LNCAP (cell line): ENCODE measurements around the gene CDCA5.

Experiments used
- TF ChIP-seq, protein P1 (sequence below): fragments of 450-650 bp; IDR thresholded peaks from 2 replicates; pipeline ENCODE4 v1.5.1; 2017; ENCODE audit warnings: mild to moderate bottlenecking

CDCA5 gene

DNA sequence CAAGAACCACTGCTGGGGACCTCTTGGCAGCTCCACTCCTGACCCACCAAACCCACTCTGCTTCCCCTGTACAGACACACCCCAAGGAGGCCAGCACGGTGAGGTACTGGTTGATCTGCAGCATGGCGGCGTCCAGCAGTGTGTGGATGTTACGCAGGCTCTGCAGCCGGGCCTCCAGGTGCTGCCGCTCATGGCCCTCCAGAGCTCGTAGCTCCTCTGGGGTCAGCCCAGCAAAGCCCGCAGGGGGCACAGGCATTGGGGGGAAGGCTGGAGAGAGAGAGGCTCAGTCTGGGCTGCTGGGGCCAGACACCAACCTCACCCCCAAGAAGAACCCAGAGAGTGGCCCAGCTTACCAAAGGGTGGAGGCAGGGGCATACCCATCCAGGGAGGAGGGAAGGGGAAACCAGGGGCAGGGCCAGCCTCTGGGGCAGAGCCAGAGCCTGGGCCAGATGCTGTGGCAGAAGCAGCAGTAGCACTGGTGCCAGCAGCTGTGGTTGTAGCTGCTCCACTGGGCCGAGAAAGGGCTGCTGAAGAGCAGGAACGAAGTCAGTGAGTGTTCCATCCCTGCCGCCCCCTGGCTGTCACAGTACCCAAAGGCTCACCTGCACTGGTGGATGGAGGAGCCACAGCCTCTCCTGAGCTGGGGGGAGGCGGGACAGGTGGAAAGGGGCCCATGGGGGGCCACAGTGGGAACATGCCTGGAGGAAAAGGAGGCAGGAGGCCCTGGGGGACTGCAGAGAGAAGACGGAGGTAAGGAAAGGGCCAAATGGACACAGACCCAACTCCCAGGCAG is 46.0 kb upstream of the CDCA5 start:
- TF ChIP-seq, protein P1, sequence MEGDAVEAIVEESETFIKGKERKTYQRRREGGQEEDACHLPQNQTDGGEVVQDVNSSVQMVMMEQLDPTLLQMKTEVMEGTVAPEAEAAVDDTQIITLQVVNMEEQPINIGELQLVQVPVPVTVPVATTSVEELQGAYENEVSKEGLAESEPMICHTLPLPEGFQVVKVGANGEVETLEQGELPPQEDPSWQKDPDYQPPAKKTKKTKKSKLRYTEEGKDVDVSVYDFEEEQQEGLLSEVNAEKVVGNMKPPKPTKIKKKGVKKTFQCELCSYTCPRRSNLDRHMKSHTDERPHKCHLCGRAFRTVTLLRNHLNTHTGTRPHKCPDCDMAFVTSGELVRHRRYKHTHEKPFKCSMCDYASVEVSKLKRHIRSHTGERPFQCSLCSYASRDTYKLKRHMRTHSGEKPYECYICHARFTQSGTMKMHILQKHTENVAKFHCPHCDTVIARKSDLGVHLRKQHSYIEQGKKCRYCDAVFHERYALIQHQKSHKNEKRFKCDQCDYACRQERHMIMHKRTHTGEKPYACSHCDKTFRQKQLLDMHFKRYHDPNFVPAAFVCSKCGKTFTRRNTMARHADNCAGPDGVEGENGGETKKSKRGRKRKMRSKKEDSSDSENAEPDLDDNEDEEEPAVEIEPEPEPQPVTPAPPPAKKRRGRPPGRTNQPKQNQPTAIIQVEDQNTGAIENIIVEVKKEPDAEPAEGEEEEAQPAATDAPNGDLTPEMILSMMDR: no peak

DNA sequence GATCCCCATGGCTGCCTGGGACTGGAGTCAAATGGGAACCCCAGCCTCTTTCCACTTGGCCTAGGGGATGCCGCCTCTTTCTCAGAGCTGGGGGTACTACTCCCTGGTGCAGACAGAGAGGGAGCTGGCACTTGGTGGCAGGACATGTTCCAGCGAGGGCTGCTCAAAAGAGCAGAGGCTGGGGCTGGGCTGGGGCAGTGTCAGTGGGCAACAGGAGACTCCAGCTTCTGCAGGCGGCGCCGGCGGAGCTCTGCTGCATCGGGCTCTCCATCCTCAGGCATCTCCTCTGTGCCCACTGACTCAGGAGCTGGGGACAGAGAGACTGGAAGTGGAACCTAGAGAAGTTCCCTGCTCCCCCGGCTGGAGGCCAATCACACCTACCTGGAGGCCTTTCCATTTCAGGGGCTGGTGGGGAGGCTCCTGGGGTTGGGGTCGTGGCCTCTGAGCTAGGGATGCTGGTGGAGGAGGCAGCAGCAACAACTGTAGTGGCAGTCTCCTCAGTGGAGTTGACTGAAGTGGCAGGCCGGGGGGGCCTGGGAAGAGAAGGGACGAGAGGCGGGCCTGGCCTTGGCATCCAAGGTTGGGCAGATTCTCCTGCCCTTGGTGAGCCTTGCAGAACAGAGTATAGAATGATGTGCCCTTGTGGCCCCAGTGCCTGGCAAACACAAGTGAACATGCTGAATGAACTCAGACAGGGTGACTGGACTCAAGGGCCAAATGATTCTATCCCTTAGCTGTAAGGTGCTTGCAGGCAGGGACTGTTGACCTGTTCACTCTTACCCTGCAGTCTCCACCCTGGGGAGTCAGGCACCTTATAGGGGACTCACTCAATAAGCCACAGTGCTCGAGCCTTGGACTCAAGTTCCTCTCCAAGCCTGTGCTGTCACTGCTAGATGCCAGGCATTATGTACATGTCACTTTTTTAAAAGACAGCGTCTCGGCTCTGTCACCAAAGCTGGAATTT is 44.6 kb upstream of the CDCA5 start:
- TF ChIP-seq, protein P1: no peak

DNA sequence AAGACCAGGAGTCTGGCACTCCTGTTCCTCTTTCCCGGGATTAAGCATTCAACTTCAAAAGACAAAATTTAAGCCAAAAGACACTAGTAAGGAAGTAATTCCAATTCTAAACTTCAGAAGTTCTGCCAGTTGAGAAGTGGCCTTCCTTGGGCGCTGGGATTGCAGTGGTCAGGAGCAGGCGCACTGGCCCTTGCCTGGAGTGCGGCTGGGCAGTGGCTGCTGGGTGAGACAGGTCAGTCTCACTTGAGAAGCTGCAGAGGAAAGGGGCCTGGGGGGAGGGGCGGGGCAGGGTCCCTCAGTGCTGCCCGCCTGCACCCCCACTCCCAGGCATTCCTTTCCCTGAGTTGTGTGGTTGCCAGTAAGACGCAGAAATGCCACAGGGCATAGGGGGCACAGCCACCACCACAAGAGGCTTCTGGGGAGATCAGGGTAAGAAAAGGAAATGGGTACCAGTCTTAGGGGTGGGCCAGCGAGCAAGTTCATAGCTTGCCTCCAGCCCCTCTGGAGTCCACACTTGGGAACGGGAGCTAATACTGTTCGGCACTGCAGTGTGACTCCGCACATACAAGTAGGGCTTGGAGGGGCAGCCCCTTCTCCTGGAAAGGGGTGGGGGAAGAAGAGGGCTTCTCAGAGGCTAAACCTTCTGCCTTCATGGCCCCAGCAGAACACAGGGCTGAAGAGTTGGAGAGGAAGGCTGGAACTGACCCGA is 43.8 kb upstream of the CDCA5 start:
- TF ChIP-seq, protein P1: no peak

DNA sequence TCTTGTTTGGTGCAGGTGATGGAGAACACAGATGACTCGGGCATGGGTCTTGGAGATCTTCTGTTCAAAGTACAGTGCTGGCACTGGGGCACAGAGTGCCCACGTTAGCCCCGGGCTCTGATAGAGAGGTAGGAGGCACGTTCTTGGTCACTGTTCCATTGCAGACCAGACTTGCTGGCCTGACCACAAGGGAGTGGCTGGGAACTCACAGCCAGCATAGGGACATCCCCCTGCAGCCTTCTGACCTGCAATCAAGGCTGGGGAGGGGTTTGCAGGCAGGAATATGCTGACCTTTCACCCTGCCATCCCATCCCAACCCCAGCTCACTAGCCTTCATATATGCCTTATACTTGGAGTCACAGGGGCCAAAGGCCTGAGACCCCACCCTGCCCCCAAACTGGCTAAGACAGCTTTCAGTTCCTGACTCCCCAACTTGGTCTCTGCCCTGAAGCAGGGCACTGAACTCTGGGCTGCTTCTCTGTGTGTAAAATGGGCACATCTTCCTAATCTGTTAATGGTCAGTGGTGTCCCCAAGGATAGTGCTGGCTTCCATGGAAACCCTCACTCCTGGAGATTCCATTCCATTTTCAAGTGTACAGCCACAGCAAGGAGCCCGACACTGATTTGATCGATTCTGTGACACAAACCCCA is 42.9 kb upstream of the CDCA5 start:
- TF ChIP-seq, protein P1: no peak

DNA sequence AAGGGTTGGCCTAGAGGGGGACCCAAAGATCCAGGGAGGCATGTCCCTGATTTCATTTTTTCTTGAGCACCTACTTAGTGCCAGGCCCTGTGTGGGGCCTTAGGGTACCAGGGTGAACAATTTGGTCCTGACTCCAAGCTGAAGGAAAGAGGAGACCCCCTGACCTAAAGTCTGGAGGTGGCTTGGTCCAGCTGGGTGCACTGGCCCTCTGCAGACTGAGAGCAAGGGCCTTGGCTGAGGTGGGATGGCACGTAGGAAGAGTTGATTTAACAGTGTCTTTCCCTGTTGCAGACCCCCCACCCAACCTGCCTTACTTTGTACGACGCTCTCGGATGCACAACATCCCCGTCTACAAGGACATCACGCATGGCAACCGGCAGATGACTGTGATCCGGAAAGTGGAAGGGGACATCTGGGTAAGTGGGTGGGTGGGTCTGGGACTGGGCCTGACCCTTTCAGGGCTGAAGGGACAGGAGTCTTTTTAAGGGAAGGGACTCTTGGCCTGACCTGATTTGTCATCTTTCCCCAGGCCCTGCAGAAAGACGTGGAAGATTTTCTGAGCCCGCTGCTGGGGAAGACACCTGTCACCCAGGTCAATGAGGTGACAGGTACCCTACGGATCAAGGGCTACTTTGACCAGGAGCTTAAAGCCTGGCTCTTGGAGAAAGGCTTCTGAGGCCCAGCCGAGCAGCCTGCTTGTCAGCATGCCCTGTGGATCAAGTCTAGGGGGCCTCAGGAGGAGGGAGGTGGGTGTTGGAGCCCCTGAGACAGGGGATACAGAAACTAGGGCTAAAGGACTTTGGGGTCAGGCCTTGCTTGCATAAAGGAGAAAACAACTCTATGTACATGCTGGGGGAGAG is 41.6 kb upstream of the CDCA5 start:
- TF ChIP-seq, protein P1: no peak

DNA sequence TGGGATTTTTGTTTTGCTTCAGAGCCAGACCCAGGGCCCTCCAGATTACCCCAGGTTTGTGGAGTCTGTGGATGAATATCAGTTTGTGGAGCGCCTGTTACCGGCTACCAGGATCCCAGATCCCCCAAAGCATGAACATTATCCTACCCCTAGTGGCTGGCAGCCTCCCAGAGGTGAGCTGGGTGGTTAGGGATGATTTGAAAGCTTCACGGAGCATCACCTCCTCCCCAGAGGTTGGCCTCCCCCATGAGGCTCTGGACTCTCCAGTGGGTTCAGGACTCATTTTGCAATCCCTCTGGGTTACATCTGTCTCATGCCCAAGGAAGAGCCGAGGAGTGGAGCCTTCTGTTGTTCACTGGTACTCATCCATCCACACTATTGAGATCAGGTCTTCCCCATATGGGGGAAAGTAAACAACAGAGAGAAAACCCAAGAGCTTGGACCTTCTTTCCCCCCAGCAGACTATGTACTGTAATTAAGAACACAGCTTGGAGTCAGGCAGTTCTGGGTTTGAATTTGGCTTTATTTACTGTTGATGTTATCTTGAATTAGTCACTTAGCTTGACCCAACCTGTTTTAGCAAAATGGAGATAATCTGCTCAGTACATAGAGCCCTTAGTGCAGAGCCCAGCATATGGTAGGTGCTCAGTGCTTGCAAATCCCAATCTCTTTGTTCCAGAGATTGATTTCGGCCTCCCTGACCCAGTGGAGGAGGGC is 40.8 kb upstream of the CDCA5 start:
- TF ChIP-seq, protein P1: no peak
